Measurements from ENCODE around the gene CDIPT. TPM values are rescaled to one million over a fixed set of nuclear protein-coding genes. Genes with fewer than 3 reads are reported as not detected.

Gene CDIPT
- total and polyA plus RNA-seq, 7 donors: 24.7 to 54.3 (median 34.0) TPM

- Histone ChIP-seq H3K4me3 (peak within 1 kb of the TSS; percentile 90), H3K9me3 (no peaks in the 10 kb centered on the region), H3K36me3 (ENCODE audit: insufficient read depth in 1 of 2, low read depth in 1 of 2) (peaks cover 0 to 26% of the 10 kb centered on the region in 2 donors), H3K4me1 (peaks cover 26% of the 10 kb centered on the region), H3K27ac (peak within 1 kb of the TSS; percentile 97), H3K27me3 (ENCODE audit: insufficient read depth in 3 of 3, low read length in 2 of 3) (no peaks in the 10 kb centered on the region)
- TF ChIP-seq CTCF (IDR thresholded peaks at IDR 0.05): peak; percentile 91
- WGBS, 3 donors: 0 to 1% (median 0%) methylated on average over 70 of the region's 70 CpGs
- intact Hi-C loops (cut with DNase I): loop anchor here (2.0 to 5.0 kb wide), 2 partner anchors 31 to 46 kb away; partner anchors contain the start of gene CDIPT (in 1 of the 2)
- DNase-seq: peak; percentile 97 to 99
- ATAC-seq: peak; percentile 84 to 87 (median 84)
These were observed 47.0 kb downstream of the CDIPT start, which contains the start of gene PAGR1 for GRCh38 chr16:29815793-29816693. TSS of gene PAGR1 (plus strand) at chr16:29816152. CDS start at chr16:29816526, 374 bp downstream.

GRCh38 chr16:29815032-29815721, 47.8 kb downstream of the CDIPT start:
- 8 to 12% (median 8%) methylated on average over 37 to 39 of the region's 39 CpGs for WGBS, 3 donors
- Histone ChIP-seq H3K9me3 (no peaks in the 10 kb centered on the region), H3K27me3 (ENCODE audit: insufficient read depth in 3 of 3, low read length in 2 of 3) (no peaks in the 10 kb centered on the region), H3K36me3 (ENCODE audit: insufficient read depth in 1 of 2, low read depth in 1 of 2) (peaks cover 0 to 27% of the 10 kb centered on the region in 2 donors), H3K27ac (peak overlapping the region; percentile 97), H3K4me3 (peak overlapping the region; percentile 90), H3K4me1 (peaks cover 32% of the 10 kb centered on the region)
- ATAC-seq: no peak
- TF ChIP-seq CTCF (IDR thresholded peaks at IDR 0.05): no peak
- peak; percentile 41 to 72 for DNase-seq
- intact Hi-C loops (cut with DNase I): loop anchor here in 1 of 2 donors (5.0 kb wide), 1 partner anchor 47 kb away; the partner anchor contains the start of gene CDIPT

GRCh38 chr16:29814592-29814991, 48.4 kb downstream of the CDIPT start:
- Histone ChIP-seq H3K4me1 (peaks cover 33% of the 10 kb centered on the region), H3K4me3 (peak overlapping the region; percentile 90), H3K9me3 (no peaks in the 10 kb centered on the region), H3K27ac (no peak overlapping the region), H3K36me3 (ENCODE audit: insufficient read depth in 1 of 2, low read depth in 1 of 2) (peaks cover 0 to 28% of the 10 kb centered on the region in 2 donors), H3K27me3 (ENCODE audit: insufficient read depth in 3 of 3, low read length in 2 of 3) (no peaks in the 10 kb centered on the region)
- DNase-seq: no peak
- ATAC-seq: no peak
- 84 to 90% (median 89%) methylated on average over 5 of the region's 5 CpGs for WGBS, 3 donors
- no peak for TF ChIP-seq CTCF (IDR thresholded peaks at IDR 0.05)
- intact Hi-C loops (cut with DNase I): no loop called here

GRCh38 chr16:29813644-29814562, 49.1 kb downstream of the CDIPT start:
- intact Hi-C loops (cut with DNase I): no loop called here
- Histone ChIP-seq H3K9me3 (no peaks in the 10 kb centered on the region), H3K4me3 (no peak overlapping the region), H3K36me3 (ENCODE audit: insufficient read depth in 1 of 2, low read depth in 1 of 2) (peaks cover 0 to 28% of the 10 kb centered on the region in 2 donors), H3K4me1 (peaks cover 40% of the 10 kb centered on the region), H3K27me3 (ENCODE audit: insufficient read depth in 3 of 3, low read length in 2 of 3) (no peaks in the 10 kb centered on the region), H3K27ac (no peak overlapping the region)
- WGBS, 3 donors: 80 to 84% (median 83%) methylated on average over 23 to 24 of the region's 24 CpGs
- DNase-seq (no peak), ATAC-seq (no peak)
- TF ChIP-seq CTCF (IDR thresholded peaks at IDR 0.05): no peak

Measured in psoas muscle (tissue), 8 donors.